OCI-LY1 (cell line): ENCODE measurements around the gene PUM2.
"Not testable (repeated sequence)": the region's sequence is repeated elsewhere in the genome, so short reads cannot be mapped to it uniquely, and the experiment has no call there.

Source experiments
- CTCF ChIP-seq: fragments of 200-600 bp; sonication (generic), shearing (Covaris generic); IDR thresholded peaks from 2 replicates; pipeline ENCODE4 v1.5.1; 2017; ENCODE audit warnings: mild to moderate bottlenecking, antibody characterized with exemption, low read length, moderate library complexity, mixed read lengths
- EZH2 ChIP-seq: fragments of 200-600 bp; sonication (generic), shearing (Covaris generic); IDR thresholded peaks from 2 replicates; pipeline ENCODE4 v1.8.0; 2017; ENCODE audit warnings: borderline replicate concordance, mixed run types, mild to moderate bottlenecking, antibody characterized with exemption, low read length, moderate library complexity, mixed read lengths

- TF ChIP-seq EZH2, CTCF: not testable (repeated sequence)
These were observed 24.3 kb upstream of the PUM2 start for GRCh38 chr2:20374982-20375381.
